ENCODE data around the gene WNT3A. TPM values are rescaled to one million over a fixed set of nuclear protein-coding genes. Genes with fewer than 3 reads are reported as not detected.

Gene WNT3A
- total and polyA plus RNA-seq, 9 of the 15 experiments (the other 6 are each of a cell fraction or from before 2014, with no cell fraction given): not detected

DNA sequence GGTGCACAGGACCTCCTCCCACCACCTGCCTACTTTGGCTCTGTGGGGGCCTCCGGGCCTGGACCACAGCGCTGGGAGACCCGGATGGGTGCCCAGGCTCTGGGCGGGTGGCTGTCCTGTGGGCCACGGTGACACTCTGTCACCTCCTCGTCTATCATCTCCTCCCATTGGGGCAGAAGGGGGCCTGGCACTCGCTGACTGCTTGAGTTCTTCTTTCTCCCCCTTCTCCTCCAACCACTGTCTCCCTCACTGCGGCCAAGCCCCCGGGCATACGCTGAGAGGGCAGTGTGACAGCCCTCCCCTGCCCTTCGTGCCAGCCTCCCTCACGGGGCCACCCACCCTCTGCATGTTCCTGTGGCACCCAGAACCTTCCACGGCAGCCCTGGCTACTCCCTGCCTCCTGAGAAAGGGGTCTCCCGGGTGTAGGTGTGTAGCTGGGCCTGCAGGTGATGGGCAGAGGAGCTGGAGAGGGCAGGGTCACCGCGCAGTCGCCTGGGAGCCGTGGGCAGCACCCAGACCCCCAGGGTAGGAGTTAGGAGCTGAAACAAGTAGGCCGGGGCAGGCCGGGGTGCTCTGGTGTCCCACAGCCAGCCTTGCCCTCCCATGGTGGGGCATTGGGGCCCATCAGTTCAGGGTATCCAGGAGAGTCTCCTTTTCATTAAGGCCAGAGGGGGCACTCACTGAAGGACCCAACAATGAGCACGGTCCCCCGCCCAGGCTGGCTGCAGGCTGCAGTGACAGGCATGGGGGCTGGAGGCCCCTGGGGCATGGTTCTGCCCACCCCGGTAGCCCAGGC lies 66.5 kb downstream of the WNT3A start:
- intact Hi-C loops (cut with micrococcal nuclease) (no loop called here), in situ Hi-C loops (cut with MboI) (no loop called here)
- no peak overlapping the region for H3K27ac ChIP-seq (ENCODE audit: extremely low read depth, low read depth, low read length)
- peaks cover 34% of the 10 kb centered on the region for H4K20me1 ChIP-seq (replicated peaks; ENCODE audit: control insufficient read depth, insufficient read depth, low read length)
- ATAC-seq (no peak), FAIRE-seq (no peak), DNase-seq (ENCODE audit: extremely low read depth in 1 of 4, low spot score in 3 of 4) (no peak)
- no peaks in the 10 kb centered on the region for H3K79me2 ChIP-seq (ENCODE audit: control insufficient read depth, insufficient read depth, low read length)
- no peak overlapping the region for H3K4me3 ChIP-seq
- no peaks in the 10 kb centered on the region for H3K9me3 ChIP-seq (replicated peaks; ENCODE audit: control insufficient read depth, insufficient read depth, low read depth, low read length)
- peaks cover 3 to 29% of the 10 kb centered on the region in 2 experiments; a peak in 3 of 5 replicates for H3K27me3 ChIP-seq (ENCODE audit: control insufficient read depth in 2 of 2, insufficient read depth in 2 of 2, low read length in 2 of 2)
- H3K4me1 ChIP-seq (replicated peaks in 1 of 2; ENCODE audit: control insufficient read depth in 2 of 2, insufficient read depth in 2 of 2, low read length in 2 of 2): peaks cover 0 to 27% of the 10 kb centered on the region in 2 experiments; a peak in 2 of 5 replicates
- no TSS peak for BruUV-seq (replicated peaks)
- H3K9ac ChIP-seq (ENCODE audit: insufficient read depth in 1 of 2, low read depth in 2 of 2, low read length in 2 of 2): peak overlapping the region in 1 of 2 experiments; percentile 14; a peak in 2 of 4 replicates
- H2AFZ ChIP-seq (ENCODE audit: low read depth, low read length): no peak overlapping the region
- ChIA-PET CTCF (ENCODE audit: low intra/inter-chr PET ratio) (interaction anchor here (1.5 kb wide), 1 partner anchor 591 kb away, joined by 4 read pairs; no protein-coding TSS in a partner anchor), POLR2A (interaction anchor here (0.6 to 1.6 kb wide), 3 partner anchors 11 to 1554 kb away, joined by 3 to 7 read pairs (median 3); no protein-coding TSS in a partner anchor)
- 15% methylated on average over 19 of the region's 23 CpGs for WGBS (ENCODE audit: insufficient coverage, low coverage, missing lambda C conversion rate)
- H3K9me1 ChIP-seq (ENCODE audit: control insufficient read depth, insufficient read depth, low read length): no peaks in the 10 kb centered on the region
- H3K36me3 ChIP-seq (ENCODE audit: control insufficient read depth, insufficient read depth, low read length): no peaks in the 10 kb centered on the region
- H3K4me2 ChIP-seq (ENCODE audit: insufficient read depth, low read length): no peak overlapping the region
- TF ChIP-seq TAF15 (IDR thresholded peaks at IDR 0.05; ENCODE audit: low read depth, low read length) (0 out of 2 replicates have a peak, but pooled peaks have one; percentile 28), ARNT (IDR thresholded peaks at IDR 0.05) (no peak), MEIS2 (IDR thresholded peaks at IDR 0.05; ENCODE audit: partially characterized antibody) (no peak), MTA2 (IDR thresholded peaks at IDR 0.05; ENCODE audit: low read depth) (no peak), ZNF263 (CRISPR knock-in tag; IDR thresholded peaks at IDR 0.05; ENCODE audit: borderline replicate concordance) (no peak)
- TF ChIP-seq, protein P1, sequence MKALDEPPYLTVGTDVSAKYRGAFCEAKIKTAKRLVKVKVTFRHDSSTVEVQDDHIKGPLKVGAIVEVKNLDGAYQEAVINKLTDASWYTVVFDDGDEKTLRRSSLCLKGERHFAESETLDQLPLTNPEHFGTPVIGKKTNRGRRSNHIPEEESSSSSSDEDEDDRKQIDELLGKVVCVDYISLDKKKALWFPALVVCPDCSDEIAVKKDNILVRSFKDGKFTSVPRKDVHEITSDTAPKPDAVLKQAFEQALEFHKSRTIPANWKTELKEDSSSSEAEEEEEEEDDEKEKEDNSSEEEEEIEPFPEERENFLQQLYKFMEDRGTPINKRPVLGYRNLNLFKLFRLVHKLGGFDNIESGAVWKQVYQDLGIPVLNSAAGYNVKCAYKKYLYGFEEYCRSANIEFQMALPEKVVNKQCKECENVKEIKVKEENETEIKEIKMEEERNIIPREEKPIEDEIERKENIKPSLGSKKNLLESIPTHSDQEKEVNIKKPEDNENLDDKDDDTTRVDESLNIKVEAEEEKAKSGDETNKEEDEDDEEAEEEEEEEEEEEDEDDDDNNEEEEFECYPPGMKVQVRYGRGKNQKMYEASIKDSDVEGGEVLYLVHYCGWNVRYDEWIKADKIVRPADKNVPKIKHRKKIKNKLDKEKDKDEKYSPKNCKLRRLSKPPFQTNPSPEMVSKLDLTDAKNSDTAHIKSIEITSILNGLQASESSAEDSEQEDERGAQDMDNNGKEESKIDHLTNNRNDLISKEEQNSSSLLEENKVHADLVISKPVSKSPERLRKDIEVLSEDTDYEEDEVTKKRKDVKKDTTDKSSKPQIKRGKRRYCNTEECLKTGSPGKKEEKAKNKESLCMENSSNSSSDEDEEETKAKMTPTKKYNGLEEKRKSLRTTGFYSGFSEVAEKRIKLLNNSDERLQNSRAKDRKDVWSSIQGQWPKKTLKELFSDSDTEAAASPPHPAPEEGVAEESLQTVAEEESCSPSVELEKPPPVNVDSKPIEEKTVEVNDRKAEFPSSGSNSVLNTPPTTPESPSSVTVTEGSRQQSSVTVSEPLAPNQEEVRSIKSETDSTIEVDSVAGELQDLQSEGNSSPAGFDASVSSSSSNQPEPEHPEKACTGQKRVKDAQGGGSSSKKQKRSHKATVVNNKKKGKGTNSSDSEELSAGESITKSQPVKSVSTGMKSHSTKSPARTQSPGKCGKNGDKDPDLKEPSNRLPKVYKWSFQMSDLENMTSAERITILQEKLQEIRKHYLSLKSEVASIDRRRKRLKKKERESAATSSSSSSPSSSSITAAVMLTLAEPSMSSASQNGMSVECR (CRISPR knock-in tag; IDR thresholded peaks at IDR 0.05): no peak
- TF ChIP-seq, protein P2, sequence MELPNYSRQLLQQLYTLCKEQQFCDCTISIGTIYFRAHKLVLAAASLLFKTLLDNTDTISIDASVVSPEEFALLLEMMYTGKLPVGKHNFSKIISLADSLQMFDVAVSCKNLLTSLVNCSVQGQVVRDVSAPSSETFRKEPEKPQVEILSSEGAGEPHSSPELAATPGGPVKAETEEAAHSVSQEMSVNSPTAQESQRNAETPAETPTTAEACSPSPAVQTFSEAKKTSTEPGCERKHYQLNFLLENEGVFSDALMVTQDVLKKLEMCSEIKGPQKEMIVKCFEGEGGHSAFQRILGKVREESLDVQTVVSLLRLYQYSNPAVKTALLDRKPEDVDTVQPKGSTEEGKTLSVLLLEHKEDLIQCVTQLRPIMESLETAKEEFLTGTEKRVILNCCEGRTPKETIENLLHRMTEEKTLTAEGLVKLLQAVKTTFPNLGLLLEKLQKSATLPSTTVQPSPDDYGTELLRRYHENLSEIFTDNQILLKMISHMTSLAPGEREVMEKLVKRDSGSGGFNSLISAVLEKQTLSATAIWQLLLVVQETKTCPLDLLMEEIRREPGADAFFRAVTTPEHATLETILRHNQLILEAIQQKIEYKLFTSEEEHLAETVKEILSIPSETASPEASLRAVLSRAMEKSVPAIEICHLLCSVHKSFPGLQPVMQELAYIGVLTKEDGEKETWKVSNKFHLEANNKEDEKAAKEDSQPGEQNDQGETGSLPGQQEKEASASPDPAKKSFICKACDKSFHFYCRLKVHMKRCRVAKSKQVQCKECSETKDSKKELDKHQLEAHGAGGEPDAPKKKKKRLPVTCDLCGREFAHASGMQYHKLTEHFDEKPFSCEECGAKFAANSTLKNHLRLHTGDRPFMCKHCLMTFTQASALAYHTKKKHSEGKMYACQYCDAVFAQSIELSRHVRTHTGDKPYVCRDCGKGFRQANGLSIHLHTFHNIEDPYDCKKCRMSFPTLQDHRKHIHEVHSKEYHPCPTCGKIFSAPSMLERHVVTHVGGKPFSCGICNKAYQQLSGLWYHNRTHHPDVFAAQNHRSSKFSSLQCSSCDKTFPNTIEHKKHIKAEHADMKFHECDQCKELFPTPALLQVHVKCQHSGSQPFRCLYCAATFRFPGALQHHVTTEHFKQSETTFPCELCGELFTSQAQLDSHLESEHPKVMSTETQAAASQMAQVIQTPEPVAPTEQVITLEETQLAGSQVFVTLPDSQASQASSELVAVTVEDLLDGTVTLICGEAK (IDR thresholded peaks at IDR 0.05): no peak
- TF ChIP-seq, protein P2 (CRISPR knock-in tag; IDR thresholded peaks at IDR 0.05): no peak
